Islet precursor cell (in vitro differentiated cells): Measurements from ENCODE around the gene VPS13D.
A peak's percentile ranks its signal among the peaks of the same experiment; 100 is the strongest.
"Not testable (repeated sequence)": the region's sequence is repeated elsewhere in the genome, so short reads cannot be mapped to it uniquely, and the experiment has no call there.

Source experiments
- DNase-seq: peaks from one replicate; pipeline ENCODE4 v3.0.0-alpha.2; 2018

VPS13D gene

GRCh38 chr1:12525311-12526181 is 295.7 kb downstream of the VPS13D start:
- DNase-seq, result peak; percentile 44

- peak; percentile 46 for DNase-seq
Observed at GRCh38 chr1:12527564-12527963, 297.7 kb downstream of the VPS13D start.

GRCh38 chr1:12528021-12528852 is 298.4 kb downstream of the VPS13D start:
- peak; percentile 42 for DNase-seq

- DNase-seq, result peak; percentile 0
Observed at GRCh38 chr1:12529640-12530174, 299.9 kb downstream of the VPS13D start.

- peak; percentile 11 for DNase-seq
Observed at GRCh38 chr1:12530462-12531178, 300.8 kb downstream of the VPS13D start.

- DNase-seq, result peak; percentile 38
Observed at GRCh38 chr1:12531179-12531499, 301.3 kb downstream of the VPS13D start.

- DNase-seq, result peak; percentile 20
Observed at GRCh38 chr1:12532405-12533315, 302.8 kb downstream of the VPS13D start.

- no peak for DNase-seq
Observed at GRCh38 chr1:12536023-12536639, 306.3 kb downstream of the VPS13D start.

- DNase-seq, result no peak
Observed at GRCh38 chr1:12537294-12537693, 307.5 kb downstream of the VPS13D start.

GRCh38 chr1:12537906-12538461 is 308.2 kb downstream of the VPS13D start:
- no peak for DNase-seq

GRCh38 chr1:12538536-12538935 is 308.7 kb downstream of the VPS13D start:
- DNase-seq, result not testable (repeated sequence)

GRCh38 chr1:12539320-12539704 is 309.5 kb downstream of the VPS13D start:
- DNase-seq, result no peak

GRCh38 chr1:12539705-12540579 is 310.1 kb downstream of the VPS13D start:
- DNase-seq, result peak; percentile 95

GRCh38 chr1:12540580-12541273 is 310.9 kb downstream of the VPS13D start:
- no peak for DNase-seq

GRCh38 chr1:12541274-12542137 is 311.7 kb downstream of the VPS13D start:
- no peak for DNase-seq

- DNase-seq, result no peak
Observed at GRCh38 chr1:12542138-12542465, 312.3 kb downstream of the VPS13D start.

GRCh38 chr1:12542616-12543592 is 313.1 kb downstream of the VPS13D start:
- no peak for DNase-seq
